Activated T-cell treated with anti-CD3 and anti-CD28 coated beads for 1 hour (primary cell): Measurements from ENCODE around the gene CHD3.
A peak's percentile ranks its signal among the peaks of the same experiment; 100 is the strongest.

ENCODE experiments used
- DNase-seq: peaks from one replicate; pipeline ENCODE4 v3.0.0-alpha.2; 2020; ENCODE audit warnings: low read depth

CHD3 gene

DNA sequence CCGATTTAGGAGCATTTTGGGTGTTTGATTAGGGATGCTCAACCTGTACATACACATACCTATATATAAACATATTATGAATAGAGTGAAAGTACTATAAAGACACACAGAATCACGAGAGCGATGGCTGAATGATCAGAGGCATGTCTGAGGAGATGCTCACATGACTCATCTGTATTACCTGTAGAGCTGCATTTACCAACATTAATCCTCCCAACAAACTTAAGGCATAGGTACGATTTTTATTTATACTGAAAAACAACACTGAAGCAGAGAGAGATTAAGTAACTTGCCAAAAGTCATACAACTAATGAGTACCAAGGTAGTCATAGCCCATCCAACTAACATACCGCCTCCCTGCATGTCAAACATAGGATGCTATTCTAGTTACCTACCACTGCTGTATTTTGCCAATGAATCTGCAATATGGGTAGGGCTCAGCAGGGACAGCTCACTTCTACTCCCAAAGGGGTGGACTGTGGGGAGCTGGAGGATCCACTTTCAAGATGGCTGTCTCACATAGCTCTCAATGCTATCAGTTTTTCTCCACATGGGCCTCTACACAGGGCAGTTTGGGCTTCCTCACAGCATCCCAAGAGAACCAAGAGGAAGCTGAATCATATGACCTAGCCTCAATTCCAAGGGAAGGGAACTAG, 23.5 kb upstream of the CHD3 start:
- no peak for DNase-seq

DNA sequence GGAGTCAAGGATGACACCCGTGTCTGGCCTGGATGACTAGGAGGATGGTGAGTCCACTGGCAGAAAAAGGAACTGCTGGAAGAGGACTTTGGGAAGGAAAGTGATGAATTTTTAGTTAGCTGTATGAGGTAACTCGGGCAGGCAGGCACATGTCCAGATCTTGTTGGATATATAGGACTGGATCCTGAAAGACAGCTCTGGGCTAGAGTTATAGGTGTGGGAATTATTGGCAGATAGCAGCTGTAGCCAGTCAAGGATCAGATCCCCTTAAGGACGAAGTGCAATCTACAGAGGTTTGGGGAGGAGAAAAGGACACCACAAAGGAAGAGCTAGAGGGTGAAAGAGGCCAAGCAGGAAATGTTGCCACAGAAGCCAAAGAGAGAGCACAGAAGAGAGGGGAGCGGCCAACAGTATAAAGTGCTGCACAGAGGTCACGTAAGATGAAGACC, 20.7 kb upstream of the CHD3 start:
- no peak for DNase-seq

DNA sequence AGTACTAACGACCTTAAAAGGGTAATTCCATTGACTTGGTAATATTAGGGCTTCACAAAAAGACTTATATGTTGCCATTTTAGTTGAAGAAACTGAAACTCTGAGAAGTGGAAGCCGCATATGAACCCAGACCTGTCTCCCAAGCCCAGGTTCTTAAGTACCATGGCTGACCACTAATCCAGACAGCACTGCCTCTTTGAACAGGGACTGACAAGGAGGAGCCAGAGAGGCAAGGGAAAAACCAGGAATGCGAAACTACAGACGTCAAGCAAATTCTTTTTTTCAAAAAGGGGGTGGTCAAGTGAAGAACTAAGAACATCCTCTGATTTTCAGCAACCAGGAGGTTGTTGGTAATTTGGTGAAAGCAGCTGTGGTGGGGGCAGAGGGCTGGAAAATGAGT, 15.5 kb upstream of the CHD3 start:
- DNase-seq: no peak

DNA sequence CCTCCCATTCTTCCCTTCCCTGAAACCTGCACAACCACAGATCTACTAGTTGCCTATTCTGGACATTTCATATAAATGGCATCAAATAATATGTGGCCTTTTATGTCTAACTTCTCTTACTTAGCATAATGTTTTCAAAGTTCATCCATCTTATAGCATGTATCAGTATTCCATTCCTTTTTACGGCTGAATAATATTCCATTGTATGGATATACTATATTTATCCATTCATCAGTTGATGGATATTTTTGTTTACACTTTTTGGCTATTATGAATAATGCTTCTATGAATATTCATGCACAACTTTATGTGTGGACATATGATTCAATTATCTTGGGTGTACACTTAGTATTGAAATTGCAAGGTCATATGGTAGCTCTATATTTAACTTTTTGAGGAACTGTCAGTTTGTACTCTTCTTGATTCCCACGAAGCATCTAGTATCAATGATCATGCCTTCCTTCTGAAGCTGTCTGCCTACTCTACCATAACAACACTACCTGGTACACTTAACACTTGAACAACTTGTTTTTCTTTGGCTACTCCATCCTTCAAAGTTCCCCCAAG, 12.7 kb upstream of the CHD3 start:
- DNase-seq: no peak

DNA sequence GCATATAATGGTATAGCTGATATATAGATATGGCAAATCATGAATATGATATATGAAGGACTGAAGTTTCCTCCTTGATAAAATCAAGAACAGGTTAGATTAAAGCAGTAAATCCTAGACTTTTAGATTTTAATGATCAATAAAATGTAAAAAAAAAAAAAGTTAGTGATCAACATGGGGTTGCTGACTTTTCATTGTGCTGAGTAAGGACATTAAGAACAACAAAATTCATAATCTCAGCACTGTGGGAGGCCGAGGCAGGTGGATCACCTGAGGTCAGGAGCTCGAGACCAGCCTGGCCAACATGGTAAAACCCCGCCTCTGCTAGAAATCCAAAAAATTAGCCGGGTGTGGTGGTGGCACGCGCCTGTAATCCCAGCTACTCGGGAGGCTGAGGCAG, 10.4 kb upstream of the CHD3 start:
- DNase-seq: no peak

DNA sequence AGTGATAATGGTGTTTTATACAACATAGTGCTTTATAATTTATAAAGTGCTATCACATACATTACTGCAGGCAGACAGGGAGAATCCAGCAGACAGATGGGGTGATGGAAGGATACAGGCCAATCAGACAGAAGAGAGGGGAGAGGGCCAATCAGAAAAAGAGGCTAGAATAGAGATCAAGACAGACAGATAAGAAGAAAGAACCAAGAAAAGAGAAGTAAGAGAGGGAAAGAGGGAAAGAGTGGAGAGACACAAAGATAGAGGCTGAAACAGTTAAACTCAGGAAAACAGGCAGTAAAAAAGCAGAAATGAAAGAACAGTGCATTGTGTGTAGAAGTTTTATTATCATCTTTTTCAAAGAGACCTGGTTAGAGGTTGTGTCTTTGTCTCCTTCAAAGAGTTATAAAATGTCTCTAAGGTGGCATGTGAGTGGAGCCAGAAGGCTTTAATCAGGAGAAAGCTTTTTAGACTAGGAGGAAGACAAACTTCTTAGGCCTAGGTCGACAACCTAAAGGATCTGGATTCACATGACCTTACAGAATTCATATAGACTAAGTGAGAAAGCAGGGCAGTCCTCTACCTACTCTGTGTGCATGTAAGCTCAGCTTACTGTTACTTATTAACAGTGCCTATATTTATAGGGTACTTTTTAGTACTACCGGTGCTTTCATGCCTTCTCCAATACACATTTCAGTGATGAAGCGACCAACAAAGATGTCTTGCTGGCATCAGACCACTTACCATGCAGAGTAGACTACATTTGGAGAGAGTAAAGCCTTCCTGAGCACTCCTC, 8.3 kb upstream of the CHD3 start:
- DNase-seq: no peak

DNA sequence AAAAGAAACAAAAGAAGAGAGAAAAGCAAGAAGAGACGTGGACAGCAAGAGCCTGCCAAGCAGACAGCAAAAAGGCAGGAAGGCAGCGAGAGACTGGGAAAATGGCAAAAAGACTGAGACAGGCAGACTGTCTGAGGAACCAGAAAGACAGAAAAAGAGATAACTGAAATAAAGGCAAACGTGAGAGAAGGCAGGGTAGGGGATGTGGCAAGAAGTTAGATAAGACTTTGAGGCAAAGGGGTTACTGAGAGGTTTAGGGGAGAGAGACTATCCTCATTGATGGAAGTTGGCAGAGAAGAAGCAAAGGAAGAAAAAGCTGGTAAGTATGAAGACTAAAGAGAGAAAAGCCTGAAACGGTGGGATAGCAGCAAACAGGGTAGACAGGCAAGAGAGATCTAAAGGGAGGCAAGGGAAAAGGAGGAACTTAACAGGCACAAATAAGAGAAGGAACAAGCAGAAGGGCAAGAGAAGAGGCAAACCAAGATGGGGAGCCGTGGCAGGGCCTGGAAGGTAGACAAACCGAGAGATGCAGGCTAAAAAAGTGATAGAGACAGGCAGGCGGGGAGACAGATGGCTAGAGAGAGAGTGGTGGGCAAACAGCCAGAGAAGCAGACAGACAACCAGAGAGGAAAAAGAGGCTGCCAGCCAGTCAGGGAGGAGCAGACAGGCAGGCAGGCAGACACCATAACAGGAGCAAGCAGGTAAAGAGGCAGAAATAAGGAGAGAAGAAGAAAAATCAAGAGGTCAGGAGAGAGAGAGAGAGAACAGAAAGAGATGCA, 7.1 kb upstream of the CHD3 start:
- no peak for DNase-seq

DNA sequence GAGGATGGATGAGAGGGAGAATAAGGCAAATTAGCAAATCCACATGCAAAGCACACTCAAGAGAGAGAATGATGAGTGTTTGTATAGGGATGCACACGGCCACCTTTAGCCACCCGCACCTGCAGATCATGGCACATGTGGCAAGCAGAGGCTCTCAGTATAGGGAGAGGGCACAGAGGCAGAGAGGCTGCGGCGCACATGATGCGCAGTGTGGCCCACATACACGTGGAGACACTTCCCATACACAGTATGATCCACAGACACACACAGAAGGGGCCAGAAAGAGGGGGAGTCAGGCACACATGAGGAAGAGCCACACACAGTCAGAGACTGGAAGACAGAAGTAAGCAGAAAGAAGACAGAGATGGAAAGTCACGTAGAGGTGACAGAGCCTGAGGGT, 6.5 kb upstream of the CHD3 start:
- DNase-seq: no peak

DNA sequence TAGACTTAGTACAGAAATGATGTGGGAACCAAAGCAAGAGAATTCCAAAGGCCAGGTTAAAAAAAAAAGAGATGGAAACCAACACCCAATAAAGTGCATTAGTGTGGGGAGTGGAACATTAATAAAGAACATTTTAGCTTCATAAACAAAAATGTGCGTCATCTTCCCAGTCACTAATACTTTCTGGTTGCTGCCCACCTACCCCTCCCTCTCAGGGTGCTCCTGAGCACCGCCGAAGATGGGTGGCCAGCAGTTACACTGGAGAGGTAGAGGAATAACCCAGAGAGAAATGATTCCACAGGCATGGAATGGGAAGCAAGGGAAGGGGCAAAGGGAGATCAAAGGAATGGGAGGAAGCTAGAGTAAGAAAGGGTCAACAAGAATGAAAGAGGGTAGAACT, 6.0 kb upstream of the CHD3 start:
- no peak for DNase-seq

DNA sequence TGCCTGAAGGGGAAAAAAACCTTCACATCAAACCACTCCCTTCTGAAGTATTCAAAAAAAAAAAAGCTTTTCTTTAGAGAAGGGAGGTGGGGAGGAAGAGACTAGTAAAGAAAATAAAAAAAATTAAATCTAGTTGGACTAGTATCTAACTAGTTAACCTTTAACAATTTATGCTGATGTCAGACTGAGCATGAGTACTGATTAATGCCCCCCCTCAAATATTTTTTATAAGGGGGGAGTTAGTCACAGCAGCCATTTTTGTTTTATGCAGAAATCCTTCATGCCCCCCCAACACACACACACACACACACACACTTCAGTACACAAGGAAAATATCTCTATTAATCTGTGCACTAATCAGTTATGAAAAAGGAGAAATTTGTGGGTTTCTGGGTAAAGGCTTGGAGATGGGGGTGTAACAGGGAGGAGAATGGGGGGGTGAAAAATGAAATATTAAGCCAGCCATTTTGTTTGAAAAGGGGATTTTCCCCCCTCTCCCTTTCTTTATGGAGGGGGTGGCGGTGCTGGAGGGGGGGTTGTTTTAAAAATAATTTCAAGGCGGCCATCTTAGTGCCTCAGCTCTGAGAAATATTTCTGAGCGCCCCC, 4.7 kb upstream of the CHD3 start:
- no peak for DNase-seq

DNA sequence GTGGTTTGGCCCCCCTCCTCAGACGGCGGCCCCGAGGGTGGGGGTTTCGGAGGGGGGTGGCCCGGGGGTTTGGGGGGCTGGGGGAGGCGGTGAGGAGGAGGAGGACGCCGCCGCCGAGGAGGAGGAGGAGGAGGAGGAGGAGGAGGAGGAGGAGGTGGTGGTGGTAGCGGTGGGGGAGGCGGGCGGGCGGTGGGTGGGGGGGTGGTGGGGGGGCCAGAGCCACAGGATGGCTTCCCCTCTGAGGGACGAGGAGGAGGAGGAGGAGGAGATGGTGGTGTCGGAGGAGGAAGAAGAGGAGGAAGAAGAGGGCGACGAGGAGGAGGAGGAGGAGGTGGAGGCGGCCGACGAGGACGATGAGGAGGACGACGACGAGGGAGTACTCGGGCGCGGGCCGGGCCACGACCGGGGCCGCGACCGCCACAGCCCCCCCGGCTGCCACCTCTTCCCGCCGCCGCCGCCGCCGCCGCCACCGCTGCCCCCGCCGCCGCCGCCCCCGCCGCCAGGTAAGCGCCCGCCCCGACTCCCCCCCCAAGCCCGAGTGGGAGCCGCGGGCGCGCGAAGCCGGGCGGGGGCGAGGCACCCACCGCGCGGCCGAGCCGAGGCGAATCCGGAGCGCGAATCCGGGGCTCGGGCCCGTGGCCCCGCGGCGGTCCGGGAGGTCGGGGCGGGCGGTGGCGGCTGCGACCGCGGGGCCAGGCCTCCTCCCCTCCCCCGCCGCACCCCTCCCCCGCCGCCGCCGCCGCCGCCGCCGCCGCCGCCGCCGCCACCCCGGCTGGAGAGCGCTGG, 3.8 kb upstream of the CHD3 start:
- peak; percentile 38 for DNase-seq

DNA sequence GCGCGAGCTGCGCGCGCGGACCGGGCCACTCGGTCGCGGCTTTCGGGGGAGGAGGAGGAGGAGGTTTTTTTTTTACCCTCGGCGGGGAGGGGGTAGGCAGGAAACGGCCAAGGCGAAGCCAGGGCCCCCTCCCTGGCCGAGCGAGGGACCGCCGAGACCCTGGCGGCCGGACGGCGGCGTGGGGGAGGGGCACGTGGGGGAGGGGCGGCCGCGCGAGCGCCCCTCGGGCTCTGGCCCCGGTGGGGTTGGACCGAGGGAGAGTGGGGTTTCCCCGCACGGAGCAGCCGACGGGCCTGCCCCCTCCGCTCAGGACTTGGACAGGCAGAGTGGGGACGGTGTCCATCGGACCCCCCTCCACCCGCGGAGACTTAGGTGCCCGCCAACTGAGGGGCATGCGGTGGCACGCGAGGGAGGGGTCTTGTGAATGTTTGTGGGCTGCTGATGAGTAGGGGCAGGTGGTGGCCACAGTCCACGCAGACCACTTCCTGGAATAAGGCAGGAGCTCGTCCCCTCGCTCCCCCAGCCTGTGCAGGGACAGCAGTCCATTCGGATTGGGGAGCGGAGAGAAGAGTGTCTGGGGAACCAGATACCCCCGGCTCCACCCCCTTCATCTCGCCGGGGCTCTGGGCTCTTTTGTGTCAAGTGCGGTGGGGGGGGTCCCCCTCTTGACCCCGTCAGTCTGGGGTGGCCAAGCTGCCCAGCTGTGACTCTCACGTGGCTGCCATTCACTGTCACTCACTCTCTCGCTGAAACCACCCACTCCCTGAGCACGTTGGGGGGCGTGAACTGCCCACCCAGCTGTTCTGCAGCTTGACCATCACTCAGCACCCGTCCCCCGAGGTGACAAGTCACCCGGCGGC, 3.0 kb upstream of the CHD3 start:
- peak; percentile 14 for DNase-seq

DNA sequence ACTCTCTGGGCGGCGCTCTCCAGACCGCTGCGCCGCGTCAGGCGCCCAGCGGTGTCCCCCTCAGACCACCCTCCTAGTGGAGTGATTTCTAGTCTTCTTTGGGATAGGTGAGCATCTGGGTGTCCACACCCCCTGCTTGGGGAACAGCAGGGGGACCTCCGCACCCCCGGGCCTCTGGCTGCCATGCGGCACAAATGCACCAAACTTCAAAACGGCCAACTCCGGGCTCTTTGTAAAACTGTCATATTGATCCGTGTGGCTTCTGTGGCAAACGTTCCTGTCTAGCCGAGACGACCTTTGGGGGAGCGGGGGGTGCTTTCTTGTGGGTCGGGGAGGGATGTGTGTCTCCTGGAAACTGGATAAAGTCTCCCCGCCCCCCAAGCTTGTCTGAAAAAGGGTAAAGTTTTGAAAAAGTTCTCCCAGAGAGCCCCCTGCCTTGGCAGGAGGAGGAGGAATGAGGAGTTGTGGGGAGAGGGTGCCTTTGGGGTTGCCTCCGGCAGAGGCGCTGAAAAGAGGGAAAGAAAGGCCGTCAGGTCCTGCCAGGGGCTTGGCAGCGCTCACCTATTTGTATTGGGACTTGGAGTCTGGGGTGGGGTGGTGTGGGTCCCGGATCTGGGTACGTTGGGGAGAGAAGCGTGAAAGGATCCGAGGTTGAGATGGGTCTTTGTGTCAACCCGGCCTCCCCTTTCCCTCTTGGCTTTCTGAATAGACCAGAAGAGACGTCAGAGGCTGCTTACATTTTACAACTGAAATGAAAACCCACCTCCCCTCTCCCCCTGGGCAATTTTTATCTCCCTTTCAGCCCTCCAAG, 2.2 kb upstream of the CHD3 start:
- DNase-seq: peak; percentile 38

DNA sequence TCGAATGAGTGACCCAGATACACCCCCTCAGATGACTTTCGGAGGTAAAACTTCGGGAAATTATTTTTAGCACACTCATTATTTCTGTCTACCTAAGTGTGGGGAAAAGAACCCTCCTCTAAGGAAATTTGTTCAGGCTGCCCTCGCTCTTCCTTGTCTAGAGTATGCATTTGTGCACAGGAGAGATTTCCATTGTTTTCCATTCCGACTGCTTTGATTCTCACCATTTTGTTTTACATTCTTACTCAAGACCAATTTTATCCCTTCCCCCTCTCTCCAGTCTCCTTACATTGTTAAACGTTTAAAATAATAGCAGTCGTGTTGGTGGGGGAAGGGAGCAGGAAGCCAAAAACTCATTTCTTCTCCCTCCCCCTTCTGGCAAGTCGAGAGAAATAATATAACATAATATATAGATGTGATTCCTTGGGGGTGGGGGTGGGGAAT, 1.5 kb upstream of the CHD3 start:
- DNase-seq: no peak

DNA sequence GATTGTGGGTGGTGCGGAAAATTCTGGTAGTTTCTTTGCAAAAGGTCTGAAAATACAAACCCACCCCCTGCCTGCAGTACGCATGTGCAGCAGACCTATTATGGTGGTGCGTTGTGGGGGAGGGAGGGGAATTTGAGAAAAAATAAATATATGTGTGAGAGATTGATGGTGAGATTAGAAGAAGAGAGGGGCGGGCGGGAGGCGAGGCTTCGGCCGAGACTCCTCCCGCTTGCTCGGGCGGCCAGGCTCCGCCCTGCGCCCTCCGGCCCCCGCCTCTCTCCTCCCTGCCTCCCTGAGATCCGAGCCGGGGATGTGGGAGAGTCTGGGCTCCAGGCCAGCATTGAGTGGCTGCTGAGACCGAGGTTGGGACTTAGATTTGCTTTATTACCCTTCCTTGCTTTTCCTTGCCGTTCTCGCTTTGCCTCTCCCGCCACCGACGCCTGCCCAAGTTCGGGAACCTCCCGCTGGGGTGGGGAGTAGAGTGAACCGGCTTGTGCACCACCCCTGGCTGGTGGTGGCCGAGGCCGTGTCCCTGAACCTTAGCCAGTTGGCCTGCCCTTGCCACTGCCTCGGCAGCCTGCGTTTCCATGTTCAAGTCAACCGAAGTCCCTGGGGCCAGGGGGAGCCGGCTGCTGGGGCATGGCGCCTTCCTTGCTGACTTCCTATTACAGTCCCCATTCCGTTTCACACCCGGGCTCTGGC, 956 bp upstream of the CHD3 start:
- DNase-seq: peak; percentile 80

DNA sequence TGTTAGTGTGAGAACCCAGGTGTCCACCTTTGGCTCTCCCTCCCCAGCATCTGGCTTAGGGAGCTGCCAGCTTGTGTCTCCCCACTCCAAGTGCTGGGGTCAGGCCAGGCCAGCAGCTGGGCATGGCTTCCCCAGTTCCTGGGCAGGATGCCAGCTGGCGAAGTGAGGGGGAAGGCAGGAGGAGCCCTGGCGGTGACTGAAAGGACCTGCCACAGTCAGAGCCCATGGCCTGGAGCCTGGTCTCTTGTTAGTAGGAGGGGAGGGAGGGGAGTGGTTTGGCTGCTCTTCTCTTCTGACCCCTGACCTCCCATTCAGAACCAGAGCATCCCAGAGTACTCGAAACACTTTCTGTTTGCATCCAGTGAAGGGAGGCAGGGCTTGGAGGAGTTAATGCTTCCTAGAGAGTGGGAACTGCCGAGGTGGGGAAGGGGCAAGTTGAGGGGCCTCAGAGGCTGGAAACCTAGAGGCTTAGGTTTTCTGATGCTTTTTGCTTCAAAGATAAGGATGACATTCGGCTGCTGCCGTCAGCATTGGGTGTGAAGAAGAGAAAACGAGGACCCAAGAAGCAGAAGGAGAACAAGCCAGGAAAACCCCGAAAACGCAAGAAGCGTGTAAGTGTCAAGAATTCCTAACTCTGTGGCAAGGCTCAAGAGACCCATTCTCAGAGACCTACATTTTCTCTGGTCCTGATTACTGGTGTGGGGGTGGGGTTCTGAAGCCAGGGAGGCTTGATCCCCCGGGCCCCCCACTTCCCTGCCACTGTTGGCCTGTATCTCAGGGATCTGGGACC, 772 bp downstream of the CHD3 start:
- peak; percentile 26 for DNase-seq

DNA sequence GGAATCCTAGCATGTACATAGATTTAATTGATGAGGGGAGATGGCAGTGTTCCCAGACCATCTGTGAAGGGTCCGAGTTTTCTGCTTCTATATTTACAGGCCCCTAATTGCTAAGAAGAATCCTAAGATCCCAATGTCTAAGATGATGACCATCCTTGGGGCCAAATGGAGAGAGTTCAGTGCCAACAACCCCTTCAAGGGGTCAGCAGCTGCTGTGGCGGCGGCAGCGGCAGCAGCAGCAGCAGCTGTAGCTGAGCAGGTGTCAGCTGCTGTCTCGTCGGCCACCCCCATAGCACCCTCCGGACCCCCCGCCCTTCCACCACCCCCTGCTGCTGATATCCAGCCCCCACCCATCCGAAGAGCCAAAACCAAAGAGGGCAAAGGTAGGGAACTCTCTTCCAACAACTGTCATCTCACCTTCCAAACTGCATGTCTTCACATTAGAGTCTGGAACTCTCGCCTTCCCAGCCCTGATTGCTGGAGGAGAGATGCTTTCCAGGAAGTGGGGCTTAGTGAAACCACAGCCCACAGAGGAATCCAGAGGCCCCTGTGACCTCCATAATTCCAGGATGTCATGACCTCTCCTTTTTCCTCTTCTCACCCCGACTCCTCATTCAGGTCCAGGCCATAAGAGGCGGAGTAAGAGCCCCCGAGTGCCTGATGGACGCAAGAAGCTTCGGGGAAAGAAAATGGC, 4.7 kb downstream of the CHD3 start:
- no peak for DNase-seq
